ENCODE results near the gene FGF9. TPM values are rescaled to one million over a fixed set of nuclear protein-coding genes. Genes with fewer than 3 reads are reported as not detected.

Gene FGF9
- polyA plus RNA-seq, 1 donor (not counting 4 experiments of a cell fraction or from before 2014, with no cell fraction given), result not detected

DNA sequence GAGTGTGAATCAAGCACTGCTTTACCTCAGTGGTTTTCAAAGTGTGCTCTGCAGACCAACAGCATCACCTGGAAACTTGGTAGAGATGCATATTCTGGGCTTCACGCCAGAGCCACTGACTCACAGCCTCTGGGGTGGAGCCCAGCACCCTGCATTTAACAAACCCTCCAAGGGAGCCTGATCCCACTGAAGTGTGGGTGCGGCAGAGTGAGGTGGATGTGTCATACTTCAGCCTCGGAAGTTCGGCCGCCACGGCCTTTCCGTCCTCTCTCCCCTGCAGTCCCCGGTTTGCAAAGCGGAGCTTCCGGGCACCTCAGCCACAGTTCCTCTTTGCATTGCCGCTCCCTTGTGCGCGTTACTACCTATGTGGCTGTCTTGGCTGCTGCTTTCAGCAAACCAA lies 33.6 kb upstream of the FGF9 start:
- Histone ChIP-seq H3K4me3 (ENCODE audit: control insufficient read depth in 2 of 3, extremely low read depth in 1 of 3, insufficient read depth in 2 of 3, low read depth in 1 of 3, low read length in 3 of 3) (peak overlapping the region in 1 of 3 experiments; percentile 35), H3K79me2 (ENCODE audit: control insufficient read depth, insufficient read depth, low read length) (no peaks in the 10 kb centered on the region), H3K9me1 (ENCODE audit: control insufficient read depth, extremely low read depth, insufficient read depth, low read length) (no peaks in the 10 kb centered on the region), H4K20me1 (ENCODE audit: control insufficient read depth, extremely low read depth, insufficient read depth, low read length) (no peaks in the 10 kb centered on the region), H3K4me2 (ENCODE audit: control insufficient read depth, extremely low read depth, insufficient read depth, low read depth, low read length) (peak overlapping the region; percentile 77), H3K36me3 (ENCODE audit: control insufficient read depth in 2 of 2, extremely low read depth in 1 of 2, insufficient read depth in 2 of 2, low read length in 2 of 2) (no peaks in the 10 kb centered on the region), H3K9ac (ENCODE audit: control insufficient read depth, extremely low read depth, insufficient read depth, low read length) (peak overlapping the region; percentile 36), H3K27me3 (ENCODE audit: control insufficient read depth, extremely low read depth, insufficient read depth, low read length) (no peaks in the 10 kb centered on the region), H3K27ac (ENCODE audit: control insufficient read depth, insufficient read depth, low read length) (peak overlapping the region; percentile 68), H3K9me3 (ENCODE audit: control insufficient read depth, low read depth, low read length) (no peaks in the 10 kb centered on the region), H3K4me1 (ENCODE audit: control insufficient read depth, extremely low read depth, insufficient read depth, low read length) (peaks cover 36% of the 10 kb centered on the region), H2AFZ (ENCODE audit: control insufficient read depth, low read length) (peak overlapping the region; percentile 38)
- no peak for TF ChIP-seq EZH2 (IDR thresholded peaks at IDR 0.05; ENCODE audit: low read length)
- TF ChIP-seq, protein P1, sequence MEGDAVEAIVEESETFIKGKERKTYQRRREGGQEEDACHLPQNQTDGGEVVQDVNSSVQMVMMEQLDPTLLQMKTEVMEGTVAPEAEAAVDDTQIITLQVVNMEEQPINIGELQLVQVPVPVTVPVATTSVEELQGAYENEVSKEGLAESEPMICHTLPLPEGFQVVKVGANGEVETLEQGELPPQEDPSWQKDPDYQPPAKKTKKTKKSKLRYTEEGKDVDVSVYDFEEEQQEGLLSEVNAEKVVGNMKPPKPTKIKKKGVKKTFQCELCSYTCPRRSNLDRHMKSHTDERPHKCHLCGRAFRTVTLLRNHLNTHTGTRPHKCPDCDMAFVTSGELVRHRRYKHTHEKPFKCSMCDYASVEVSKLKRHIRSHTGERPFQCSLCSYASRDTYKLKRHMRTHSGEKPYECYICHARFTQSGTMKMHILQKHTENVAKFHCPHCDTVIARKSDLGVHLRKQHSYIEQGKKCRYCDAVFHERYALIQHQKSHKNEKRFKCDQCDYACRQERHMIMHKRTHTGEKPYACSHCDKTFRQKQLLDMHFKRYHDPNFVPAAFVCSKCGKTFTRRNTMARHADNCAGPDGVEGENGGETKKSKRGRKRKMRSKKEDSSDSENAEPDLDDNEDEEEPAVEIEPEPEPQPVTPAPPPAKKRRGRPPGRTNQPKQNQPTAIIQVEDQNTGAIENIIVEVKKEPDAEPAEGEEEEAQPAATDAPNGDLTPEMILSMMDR (optimal IDR thresholded peaks at IDR 0.05 in 1 of 3, IDR thresholded peaks at IDR 0.05 in 1 of 3, conservative IDR thresholded peaks at IDR 0.05 in 1 of 3; ENCODE audit: extremely low read depth in 1 of 3, insufficient read depth in 2 of 3, low read length in 3 of 3), result no peak
- DNase-seq (ENCODE audit: low read depth, low spot score), result peak; percentile 95
- peak; percentile 96 for FAIRE-seq
- dilution Hi-C loops (cut with MboI; ENCODE audit: extremely low pct_ligation_motif_present, low sequenced_read_pairs), result no loop called here

DNA sequence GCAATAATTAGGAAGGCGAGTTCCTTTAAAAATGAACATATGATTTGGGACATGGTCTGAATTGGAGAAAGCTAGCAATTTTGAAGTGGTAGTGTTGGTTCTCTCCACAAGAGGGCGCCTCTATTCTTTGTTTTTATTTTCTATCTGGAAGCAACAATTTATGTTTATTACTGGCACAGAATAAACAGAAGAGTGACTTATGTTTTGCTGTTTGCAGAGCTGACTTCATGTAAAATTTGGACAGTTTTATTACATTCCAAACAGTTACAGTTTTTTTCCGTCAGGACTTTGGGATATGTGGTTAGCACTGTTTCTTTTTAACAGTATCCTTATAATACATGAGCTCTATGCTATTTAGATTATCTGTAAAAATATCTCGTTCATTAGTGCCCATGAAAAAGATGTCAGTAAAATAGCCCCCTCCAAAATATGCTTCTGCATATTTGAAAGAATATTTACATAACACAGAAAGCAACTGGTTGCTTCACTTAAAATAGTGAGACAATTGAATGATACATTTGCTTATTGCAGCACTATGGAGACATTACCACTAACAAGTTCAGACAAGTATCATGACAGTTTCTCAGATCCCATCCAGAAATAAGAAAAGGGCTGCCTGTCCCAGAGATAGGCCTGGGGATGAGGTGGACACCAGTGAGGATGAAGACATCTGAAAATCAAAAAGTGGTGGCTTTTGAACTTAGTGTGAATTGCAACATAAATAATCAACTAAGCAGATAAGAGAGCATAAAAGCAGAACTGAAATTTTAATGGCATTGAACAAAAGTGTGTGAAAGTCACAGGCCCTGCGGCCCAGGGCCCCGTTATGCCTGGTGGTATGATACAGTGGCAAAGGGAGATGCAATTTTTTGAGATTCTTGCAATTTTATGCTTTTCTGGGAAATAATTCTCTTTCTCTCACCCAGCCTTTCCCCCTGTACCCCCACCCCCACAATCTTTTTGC lies 32.3 kb upstream of the FGF9 start:
- dilution Hi-C loops (cut with MboI; ENCODE audit: extremely low pct_ligation_motif_present, low sequenced_read_pairs), result no loop called here

More for the DNA sequence above, 32.3 kb upstream of the FGF9 start:
- no peak for TF ChIP-seq EZH2 (IDR thresholded peaks at IDR 0.05; ENCODE audit: low read length)
- TF ChIP-seq, protein P1 (optimal IDR thresholded peaks at IDR 0.05 in 1 of 3, IDR thresholded peaks at IDR 0.05 in 1 of 3, conservative IDR thresholded peaks at IDR 0.05 in 1 of 3; ENCODE audit: extremely low read depth in 1 of 3, insufficient read depth in 2 of 3, low read length in 3 of 3), result peak in 2 of 3 experiments; percentile 52 to 58
- DNase-seq (ENCODE audit: low read depth, low spot score) (peak; percentile 33), FAIRE-seq (peak; percentile 79)
- Histone ChIP-seq H2AFZ (ENCODE audit: control insufficient read depth, low read length) (no peak overlapping the region), H3K4me3 (ENCODE audit: control insufficient read depth in 2 of 3, extremely low read depth in 1 of 3, insufficient read depth in 2 of 3, low read depth in 1 of 3, low read length in 3 of 3) (no peak overlapping the region), H3K9me1 (ENCODE audit: control insufficient read depth, extremely low read depth, insufficient read depth, low read length) (no peaks in the 10 kb centered on the region), H3K9ac (ENCODE audit: control insufficient read depth, extremely low read depth, insufficient read depth, low read length) (no peak overlapping the region), H3K79me2 (ENCODE audit: control insufficient read depth, insufficient read depth, low read length) (no peaks in the 10 kb centered on the region), H3K36me3 (ENCODE audit: control insufficient read depth in 2 of 2, extremely low read depth in 1 of 2, insufficient read depth in 2 of 2, low read length in 2 of 2) (no peaks in the 10 kb centered on the region), H3K4me2 (ENCODE audit: control insufficient read depth, extremely low read depth, insufficient read depth, low read depth, low read length) (no peak overlapping the region), H4K20me1 (ENCODE audit: control insufficient read depth, extremely low read depth, insufficient read depth, low read length) (no peaks in the 10 kb centered on the region), H3K27ac (ENCODE audit: control insufficient read depth, insufficient read depth, low read length) (peak overlapping the region; percentile 6), H3K4me1 (ENCODE audit: control insufficient read depth, extremely low read depth, insufficient read depth, low read length) (peaks cover 36% of the 10 kb centered on the region), H3K27me3 (ENCODE audit: control insufficient read depth, extremely low read depth, insufficient read depth, low read length) (no peaks in the 10 kb centered on the region), H3K9me3 (ENCODE audit: control insufficient read depth, low read depth, low read length) (no peaks in the 10 kb centered on the region)
